Measurements from ENCODE around the gene BRAF.
"Not testable (repeated sequence)": the region's sequence is repeated elsewhere in the genome, so short reads cannot be mapped to it uniquely, and the experiment has no call there.

The BRAF gene

DNA sequence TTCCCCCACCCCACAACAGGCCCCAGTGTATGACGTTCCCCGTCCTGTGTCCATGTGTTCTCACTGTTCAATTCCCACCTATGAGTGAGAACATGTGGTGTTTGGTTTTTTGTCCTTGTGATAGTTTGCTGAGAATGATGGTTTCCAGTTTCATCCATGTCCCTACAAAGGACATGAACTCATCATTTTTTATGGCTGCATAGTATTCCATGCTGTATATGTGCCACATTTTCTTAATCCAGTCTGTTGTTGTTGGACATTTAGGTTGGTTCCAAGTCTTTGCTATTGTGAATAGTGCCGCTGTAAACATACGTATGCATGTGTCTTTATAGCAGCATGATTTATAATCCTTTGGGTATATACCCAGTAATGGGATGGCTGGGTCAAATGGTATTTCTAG is 216.0 kb downstream of the BRAF start:
- not testable (repeated sequence) for DNase-seq (ENCODE audit: low spot score)

DNA sequence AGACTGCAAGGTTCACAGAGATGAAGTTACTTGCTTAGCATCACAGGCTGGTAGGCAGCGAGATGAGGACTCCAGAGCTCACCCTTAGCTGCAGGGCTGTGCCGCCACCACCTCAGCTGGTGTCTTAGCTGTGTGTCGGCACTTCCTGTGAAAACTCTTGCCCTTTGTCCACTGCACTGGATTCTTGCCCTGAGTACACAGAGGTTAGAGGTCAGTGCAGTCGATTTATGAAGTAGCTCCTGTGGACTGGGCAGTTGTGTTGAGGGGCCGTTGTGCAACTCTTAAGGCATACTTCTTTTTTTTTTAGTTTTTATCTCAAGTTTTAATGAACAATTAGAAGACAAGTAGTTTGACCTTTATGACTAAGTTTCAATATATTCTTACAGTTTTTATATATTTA is 217.6 kb downstream of the BRAF start:
- no peak for DNase-seq (ENCODE audit: low spot score)

DNA sequence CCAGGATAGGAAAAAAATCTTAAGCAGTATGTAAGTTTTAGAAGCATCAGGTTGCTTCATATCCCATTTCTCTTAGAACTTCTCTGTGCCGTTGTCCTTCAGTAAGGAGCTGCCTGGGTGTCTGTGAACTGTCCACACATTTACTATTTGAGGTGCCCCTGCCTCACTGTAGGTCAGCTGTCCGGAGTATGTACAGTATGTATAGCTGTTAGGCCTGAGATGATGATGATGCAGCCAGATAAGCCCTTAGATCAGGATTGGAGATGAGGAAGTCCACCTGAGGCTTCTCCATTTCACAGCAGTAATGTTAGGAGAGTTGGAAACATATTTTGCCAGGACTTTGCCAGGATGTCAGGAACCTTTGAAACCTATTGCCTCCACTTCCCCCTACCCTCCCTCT is 220.5 kb downstream of the BRAF start:
- DNase-seq (ENCODE audit: low spot score) = no peak

DNA sequence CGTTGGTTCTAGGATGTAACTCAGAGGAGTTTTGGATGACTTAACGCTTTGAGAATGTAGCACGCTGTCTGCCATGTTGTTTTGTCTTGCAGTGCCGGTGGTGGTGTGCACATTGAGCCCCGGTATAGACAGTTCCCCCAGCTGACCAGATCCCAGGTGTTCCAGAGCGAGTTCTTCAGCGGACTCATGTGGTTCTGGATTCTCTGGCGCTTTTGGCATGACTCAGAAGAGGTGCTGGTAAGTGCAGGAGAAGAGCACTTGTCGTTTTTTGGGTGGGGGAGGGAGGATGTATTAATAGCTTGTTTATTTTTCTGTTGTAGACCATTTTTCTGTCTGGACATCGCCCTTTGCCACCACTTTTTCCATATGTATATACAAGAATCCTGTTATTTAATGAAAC is 222.0 kb downstream of the BRAF start:
- no peak for DNase-seq (ENCODE audit: low spot score)

DNA sequence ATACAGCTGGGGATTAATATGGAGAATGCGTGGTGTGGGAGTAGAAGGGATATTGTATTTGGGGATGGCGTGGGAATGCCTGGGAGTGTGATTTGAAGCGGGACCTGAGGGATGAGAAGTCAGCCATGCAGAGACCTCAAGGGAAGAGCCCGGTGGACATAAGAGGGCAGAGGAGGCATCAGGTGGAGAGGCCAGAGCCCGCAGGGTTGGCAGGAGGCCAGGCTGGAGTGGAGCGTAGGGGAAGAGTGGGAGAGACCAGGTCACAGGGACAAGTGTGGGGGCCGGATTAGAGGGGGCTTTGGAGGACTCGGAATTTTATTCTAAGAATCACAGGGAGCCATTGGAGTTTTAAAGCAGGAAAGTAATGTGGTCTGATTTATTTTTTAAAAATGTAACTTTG is 226.3 kb downstream of the BRAF start:
- DNase-seq (ENCODE audit: low spot score) = no peak

DNA sequence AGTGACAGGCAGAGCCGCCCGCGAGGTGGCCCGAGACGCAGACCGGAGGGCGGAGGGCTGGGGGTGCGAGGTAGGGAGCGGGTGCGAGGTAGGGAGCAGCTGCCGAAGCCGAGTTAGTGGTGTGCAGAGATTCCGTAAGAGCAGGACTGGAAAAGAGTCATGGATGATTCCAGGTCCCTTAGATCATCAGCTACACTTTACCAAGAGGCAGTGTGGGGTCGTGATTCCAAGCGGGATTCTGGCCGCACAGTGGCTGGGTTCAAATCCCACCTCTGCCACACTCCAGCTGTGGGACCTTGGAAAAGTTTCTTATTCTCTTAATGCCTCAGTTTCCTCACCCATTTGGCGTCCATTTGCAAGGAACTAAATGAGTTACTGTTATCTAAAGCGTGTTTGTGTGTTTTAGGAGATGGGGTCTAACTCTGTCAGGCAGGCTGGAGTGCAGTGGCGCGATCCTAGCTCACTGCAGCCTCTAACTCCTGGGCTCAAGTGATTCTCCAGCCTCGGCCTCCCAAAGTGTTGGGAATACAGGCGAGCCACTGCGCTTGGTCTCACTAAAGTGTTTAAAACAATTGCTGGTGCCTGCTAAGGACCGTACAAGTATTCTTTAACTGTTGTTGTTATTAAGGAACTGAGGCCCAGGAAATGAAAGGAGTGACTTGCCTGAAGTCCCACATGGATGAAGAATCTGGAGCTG is 227.1 kb downstream of the BRAF start:
- DNase-seq (ENCODE audit: low spot score) = no peak

DNA sequence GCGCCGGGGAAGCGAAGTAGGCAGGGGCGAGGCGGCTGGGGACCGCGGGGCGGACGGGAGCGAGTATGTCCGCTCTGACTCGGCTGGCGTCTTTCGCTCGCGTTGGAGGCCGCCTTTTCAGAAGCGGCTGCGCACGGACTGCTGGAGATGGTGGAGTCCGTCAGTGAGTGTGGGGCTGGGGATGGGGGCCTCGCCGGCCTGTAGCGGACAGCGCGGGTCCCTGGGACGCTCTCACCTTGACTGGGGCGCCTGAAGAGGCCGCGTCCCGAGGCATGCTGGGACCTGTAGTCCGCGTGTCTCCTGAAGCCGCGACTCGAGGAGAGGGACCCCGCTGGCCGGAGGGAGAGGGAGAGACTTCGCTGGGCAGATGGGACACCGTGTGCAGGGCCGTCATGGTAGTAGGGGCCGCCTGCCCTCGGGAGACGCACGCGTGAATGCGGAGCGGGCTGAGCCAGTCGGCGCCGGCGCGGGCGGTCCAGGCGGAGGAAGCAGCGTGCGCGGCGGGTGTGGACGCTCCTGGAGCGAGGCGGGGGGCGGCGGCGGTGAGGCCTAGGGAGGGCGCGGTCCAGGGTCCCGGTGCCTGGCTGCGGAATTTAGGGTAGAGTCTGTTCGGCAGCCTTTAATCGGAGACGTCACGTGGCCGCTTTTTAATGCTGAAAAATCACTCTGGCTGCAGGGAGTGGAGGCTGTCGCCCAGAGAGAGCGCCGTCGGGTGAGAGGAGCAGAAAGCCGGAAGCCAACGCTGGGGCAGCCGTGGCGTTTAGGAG is 227.9 kb downstream of the BRAF start, which contains the start of gene NDUFB2:
TSS of gene NDUFB2 (plus strand) at position 29 of the 767 bp plus-strand sequence. CDS start at position 66, 37 bp downstream.
- DNase-seq (ENCODE audit: low spot score) = peak; percentile 71

DNA sequence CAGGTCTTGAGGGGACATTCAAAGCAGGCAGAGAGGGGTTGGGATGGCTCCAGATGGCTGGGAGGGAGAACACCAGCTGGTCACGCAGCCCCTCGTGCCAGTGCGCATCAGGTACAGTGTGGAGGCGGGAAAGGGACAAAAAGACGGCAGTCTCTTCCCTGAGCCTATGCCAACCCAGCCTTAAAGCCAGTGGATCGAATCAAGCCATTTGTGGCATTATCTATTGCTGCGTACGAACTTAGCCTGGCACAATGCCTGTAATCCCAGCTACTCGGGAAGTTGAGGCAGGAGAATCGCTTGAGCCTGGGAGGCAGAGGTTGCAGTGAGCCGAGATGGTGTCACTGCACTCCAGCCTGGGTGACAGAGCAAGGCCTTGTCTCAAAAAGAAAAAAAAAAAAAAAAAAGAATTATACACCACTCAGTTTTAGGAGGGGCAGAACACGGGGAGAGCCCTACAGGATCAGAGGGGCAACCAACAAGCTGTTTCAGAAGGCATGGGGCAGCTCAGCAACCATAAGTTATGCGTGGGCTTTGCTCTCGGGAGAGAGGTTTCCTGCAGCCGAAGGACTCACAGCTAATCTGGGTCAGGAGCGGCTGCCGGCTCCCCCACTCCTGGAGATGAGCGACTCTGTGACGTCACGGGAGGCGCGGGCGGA is 228.6 kb downstream of the BRAF start:
- peak; percentile 94 for DNase-seq (ENCODE audit: low spot score)

DNA sequence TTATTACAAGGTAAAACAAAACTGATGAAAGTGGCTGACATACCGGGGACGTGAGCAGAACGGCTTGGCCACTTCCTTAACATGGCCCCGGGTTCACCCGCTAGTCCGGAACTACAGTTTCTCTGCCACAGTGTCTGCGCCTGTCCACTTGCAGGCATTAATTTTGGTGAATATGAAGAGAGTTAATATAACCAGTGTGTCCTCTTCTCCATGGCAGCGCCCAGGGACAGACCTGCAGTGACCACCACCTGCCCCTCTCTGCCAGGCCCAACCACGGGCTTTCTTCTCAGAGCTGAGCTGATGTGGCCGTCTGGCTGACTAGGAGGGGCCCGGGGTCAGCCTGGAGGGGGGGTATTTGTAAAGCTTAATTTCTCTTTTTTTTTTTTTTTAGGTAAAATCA is 229.3 kb downstream of the BRAF start:
- DNase-seq (ENCODE audit: low spot score) = no peak

DNA sequence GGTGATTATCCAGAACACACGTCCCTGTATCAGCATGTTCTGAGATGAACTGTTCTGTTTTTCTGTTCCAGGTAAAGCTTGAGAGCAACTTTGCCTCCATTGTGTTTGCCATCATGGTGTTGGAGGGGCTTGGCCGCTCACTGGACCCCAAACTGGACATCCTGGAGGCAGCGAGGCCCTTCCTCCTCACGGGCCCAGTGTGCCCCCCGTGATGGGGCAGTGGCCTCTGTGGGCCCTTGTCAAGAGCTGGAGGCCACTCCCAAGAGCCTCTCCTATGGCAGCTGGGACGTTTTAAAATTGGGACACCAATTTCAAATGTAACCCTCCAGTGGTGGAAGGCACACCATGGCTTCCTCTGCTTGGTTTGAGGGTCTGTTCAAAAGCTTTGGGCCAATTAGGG is 230.1 kb downstream of the BRAF start:
- DNase-seq (ENCODE audit: low spot score) = no peak

DNA sequence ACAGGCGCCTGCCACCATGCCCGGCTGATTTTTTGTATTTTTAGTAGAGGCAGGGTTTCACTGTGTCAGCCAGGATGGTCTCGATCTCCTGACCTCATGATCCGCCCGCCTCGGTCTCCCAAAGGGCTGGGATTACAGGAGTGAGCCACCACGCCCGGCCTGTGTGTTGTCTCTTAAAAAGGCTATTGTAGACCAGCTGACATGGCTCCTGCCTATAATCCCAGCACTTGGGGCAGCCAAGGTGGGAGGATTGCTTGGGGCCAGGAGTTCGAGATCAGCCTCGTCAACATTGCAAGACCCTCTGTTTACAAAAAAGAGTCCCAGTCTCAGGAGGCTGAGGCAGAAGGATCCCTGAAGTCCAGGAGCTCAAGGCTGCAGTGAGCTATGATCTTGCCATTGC is 230.9 kb downstream of the BRAF start:
- not testable (repeated sequence) for DNase-seq (ENCODE audit: low spot score)

DNA sequence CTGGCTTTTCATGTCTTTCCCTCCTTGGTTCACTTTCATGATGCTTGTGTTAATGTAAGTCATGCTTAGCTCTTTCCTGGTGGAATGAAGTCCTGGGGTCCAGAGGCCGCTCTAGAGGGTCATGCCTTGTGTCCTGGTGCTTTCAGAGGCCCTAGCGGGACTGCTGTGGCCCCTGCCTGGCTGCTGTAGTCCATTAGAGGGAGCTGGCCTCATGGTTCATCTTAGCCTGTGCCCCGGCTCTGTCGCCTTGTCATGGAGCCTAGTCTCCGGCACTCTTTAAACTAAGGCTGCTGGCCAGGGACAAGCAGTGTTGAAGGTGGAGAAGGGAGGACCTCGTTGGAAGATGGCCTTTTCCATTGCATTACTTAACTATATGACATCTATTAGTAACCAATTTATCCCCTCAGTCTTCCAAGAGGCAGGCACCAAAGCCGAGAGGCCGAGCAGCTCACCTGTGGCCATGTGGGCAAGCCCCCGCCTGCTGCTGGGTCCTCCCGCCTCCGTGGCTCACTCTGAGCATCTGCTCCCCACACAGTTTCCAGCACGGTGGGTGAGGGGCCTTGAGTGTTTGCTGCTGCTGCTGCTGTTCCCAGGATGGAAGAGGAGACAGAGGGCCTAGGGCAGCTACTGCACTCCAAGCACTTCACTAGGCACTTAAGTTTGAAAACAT is 233.2 kb downstream of the BRAF start:
- DNase-seq (ENCODE audit: low spot score) = no peak

DNA sequence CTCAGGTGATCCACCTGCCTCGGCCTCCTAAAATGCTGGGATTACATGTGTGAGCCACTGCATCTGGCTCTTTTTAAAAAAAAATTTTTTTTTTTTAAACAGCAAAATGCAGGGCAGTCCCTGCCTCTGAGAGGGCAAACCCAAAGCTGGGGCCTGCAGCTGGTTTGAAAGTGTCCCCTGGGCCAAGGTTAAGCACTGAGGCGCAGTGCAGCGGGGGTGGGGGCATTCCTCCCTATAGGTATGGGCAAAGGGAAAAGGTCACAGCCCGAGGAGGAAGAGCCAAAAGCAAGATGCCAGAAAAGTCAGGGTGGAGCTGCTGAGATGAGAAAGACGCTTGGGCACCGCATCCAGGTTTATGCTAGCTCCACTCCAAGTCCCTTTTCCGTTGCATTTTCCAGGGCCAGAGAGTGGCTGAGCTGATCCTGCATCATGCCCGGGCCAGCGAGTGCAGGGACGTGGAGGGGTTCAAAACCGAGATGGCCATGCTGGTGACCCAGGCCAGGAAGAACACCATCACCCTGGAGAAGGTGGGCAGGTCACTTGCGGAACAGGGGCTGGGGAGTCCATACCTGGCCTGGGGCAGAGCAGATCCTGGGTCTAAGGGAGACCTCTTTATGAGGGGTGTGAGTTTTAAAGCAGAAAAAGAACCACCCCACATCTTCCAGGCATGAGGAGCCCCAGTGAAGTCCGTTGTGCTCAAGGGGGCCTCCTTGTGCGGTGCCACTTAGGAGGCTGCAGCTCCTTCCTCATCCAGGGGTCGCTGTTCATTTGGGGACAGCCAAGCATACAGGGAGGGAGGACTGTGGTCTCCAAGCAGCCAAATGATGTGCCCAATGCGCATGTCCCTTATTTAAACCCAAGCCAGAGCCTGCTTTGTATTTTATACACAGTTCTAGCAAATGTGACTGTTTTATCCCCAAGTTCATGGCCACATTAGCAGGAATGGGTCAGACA is 235.3 kb downstream of the BRAF start:
- no peak for DNase-seq (ENCODE audit: low spot score)

DNA sequence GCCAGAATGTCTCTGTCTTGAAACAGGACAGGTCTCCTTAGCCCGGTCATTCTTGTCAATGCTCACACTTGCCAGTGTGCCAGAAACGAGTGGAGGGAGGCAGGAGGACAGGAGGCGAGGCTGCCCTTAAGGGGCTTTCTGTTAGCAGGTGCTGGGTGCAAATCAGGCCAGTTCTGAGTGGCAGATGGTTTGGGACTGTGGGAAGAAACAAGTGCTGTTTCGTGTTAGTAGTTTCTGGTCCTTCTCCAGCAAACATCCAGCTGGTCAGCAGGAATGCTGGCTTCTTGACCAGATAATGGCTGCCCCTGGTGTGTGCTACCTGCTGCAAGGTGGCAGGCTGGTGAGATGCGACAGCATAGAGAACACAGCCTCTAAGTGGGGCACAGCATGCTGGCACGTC is 236.4 kb downstream of the BRAF start:
- no peak for DNase-seq (ENCODE audit: low spot score)

DNA sequence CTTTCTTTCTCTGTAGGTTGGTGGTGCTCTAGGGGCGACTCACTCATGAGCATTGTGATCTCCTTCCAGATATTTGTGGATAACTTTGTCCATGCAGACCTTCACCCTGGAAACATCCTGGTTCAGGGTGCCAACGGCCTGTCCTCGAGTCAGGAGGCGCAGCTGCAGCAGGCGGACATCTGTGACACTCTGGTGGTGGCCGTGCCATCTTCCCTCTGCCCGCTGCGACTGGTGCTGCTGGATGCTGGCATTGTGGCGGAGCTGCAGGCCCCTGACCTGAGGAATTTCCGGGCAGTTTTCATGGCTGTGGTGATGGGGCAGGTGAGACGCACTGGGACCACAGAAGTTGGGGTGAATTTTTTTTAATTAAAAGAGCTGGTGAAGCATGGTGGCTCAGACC is 237.8 kb downstream of the BRAF start:
- DNase-seq (ENCODE audit: low spot score) = no peak

DNA sequence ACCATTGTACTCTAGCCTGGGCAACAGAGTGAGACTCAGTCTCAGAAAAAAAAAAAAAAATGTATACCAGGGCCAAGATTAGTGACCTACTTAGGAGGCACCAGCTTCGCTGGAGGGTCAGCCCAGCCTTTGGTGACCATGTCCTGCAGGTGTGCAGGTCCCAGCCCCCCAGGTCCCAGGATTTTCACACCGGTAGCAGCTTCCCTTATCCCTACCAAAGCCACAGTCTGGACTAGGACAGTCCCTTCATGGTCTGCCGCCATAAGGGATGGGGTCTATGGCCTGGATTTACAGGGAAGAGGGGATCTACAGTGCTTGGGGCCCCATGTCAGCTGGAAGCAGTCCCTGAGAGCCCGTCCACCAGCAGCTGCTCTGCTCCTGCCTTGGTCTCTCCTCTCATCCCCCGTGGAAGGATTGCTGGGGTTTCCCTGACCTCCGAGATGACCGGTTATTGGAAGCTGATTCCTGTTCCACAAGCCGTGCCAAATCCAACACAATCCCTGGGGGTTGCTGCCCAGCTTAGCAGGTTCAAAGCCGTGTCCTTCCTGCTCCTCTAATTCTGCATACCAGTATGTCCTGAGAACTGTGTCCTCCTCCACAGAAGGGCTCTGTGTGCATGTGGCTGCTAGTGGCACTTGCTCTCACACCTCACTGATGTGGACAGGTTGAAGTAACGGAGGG is 239.2 kb downstream of the BRAF start:
- no peak for DNase-seq (ENCODE audit: low spot score)

DNA sequence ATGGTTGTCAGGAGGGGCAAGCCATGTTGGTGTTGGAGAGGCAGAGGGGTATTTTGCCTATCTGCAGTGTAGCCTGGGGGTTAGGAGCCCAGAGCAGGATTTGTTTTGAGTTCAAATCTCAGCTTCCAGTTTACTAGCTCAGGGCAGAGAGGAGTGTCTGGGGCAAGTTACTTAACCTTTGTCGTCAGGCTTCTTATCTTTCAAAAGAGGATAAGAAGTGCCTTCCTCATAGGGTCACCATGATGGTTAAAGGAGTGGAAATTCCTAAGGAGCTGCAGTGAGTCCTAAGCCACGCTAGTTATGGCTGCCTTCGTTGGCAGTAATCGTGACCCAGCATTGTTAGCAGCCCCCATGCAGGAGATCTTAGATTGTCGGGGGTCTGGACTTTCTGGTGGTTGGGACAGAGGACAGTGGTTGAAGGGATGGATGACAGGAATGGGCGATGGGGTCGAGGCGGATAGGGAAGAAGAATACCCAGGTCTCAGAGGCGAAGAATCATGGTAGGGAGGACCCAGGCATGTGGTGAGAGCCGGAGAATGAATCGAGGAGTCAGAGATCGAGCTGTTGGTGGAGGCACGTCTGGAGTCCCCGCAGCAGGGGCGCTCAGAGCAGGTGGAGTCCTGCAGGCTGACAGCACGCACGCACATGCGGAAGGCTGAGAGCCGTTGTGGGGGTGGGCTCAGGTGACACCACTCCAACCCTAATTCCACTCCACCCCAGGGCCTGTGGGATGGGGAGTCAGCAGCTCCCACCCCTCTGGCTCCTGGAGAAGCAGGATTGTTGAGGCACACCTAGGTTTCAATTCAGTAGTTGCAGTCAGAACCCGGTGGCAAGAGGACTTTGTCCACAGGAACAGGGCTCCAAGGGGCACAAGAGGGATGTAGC is 240.4 kb downstream of the BRAF start:
- no peak for DNase-seq (ENCODE audit: low spot score)

DNA sequence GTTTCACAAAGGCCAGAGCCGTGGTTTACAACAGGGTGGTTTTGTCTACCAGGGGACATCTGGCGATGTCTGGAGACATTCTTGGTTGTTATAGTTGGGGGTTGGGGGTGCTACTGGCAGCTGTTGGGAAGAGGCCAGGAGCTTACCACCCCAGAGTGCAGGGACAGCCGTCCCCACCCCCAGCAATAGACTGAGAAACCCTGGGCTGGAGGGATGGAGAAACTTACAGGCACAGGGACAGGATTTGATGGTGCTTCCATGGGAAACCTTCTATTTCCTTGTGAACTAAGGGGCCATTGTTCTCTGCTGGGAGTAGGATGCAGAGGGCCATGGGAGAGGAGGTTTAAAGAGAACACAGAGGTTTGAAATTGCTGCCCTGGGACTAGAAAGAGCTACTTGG is 241.1 kb downstream of the BRAF start:
- no peak for DNase-seq (ENCODE audit: low spot score)

DNA sequence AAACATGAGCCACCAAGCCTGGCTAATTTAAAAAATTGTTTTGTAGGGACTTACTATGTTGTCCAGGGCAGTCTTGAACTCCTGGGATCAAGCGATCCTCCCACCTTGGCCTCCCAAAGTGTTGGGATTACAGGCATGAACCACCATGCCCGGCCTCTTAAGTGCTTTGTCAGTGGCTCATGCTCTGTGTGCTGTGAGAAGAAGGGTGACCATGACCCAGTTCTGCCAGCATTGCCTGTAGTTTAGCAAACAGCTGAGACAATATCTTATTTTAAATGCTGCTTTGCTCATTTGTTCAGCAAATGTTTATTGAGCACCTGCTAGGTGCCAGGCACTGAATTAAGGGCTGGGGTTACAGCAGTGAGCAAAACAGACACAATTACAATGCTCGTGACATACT is 243.0 kb downstream of the BRAF start:
- no peak for DNase-seq (ENCODE audit: low spot score)

DNA sequence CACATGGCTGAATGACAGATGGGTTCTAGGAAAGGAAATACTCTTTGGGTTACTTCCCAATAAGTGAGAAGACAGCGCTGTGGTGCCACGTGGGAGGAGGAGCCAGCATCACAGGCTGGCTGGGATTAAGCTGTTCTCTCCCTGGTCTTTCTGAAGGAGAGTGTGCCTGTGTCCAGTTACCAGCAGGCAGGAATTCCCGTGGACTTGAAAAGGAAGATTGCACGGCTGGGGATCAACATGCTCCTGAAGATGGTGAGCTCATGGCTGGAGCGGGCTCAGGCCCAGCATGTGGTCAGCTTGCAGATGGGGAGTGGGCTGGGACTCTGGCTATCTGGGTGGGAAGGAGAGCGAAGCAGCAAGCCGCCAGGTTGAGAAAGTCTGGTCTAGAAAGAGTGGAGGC is 243.8 kb downstream of the BRAF start:
- no peak for DNase-seq (ENCODE audit: low spot score)
